Upper lobe of left lung (tissue), 4 donors: ENCODE data around the gene OLFM1.

Experiments
- CTCF ChIP-seq, 6 experiments: fragments of 450-650 bp in 4 of 6; fragments of 200-600 bp in 2 of 6; sonication (generic) in 2 of 6; IDR thresholded peaks; one replicate each; pipeline ENCODE4 v1.5.1; 2016 to 2019; ENCODE audit warnings: antibody characterized with exemption in 6 of 6
- POLR2A ChIP-seq, 4 donors: fragments of 450-650 bp; IDR thresholded peaks; one replicate each; pipeline ENCODE4 v1.5.1; 2016 to 2017; ENCODE audit warnings: antibody characterized with exemption in 4 of 4, mild to moderate bottlenecking in 2 of 4

- TF ChIP-seq POLR2A (IDR thresholded peaks at IDR 0.05) (no peak), CTCF (IDR thresholded peaks at IDR 0.05) (no peak)
These were observed 2.6 kb downstream of the OLFM1 start for GRCh38 chr9:135090081-135090480.
